ENCODE measurements around the gene DUSP18. TPM values are rescaled to one million over a fixed set of nuclear protein-coding genes. Genes with fewer than 3 reads are reported as not detected.
A peak's percentile ranks its signal among the peaks of the same experiment; 100 is the strongest.

The DUSP18 gene
- total and polyA plus RNA-seq, 2 experiments from 2014 or later, result 7.7 to 7.9 TPM

DNA sequence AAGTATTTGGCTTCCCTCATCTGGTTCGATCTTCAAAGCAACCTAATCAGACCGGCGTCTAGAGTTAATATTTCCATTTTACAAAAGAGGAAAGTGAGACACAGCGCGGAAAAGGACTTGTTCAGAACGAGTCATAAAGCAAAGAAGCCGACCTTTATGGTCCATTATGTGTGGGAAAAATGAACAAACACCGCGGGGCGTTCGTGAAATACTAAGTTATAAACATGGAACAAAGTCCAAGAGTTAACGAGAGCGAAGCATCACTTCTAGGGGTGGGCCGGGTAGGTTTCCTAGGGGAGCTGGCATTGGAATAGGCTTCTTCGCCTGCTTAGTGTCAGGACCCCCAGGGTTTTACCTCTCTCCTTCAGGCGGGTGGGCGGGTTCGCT, 575 bp downstream of the DUSP18 start:
- WGBS (ENCODE audit: low lambda C conversion rate, missing lambda C conversion rate), result 7% methylated on average over 18 of the region's 18 CpGs
- H2AFZ ChIP-seq, result peak overlapping the region; percentile 37

GRCh38 chr22:30665786-30666185, 1.9 kb downstream of the DUSP18 start:
- H3K4me2 ChIP-seq, result peak overlapping the region; percentile 86
- WGBS (ENCODE audit: low lambda C conversion rate, missing lambda C conversion rate), result 89% methylated on average over 4 of the region's 4 CpGs
- H3K4me3 ChIP-seq, result no peak overlapping the region
- H3K4me1 ChIP-seq (ENCODE audit: insufficient read depth), result no peaks in the 10 kb centered on the region
- H3K36me3 ChIP-seq (replicated peaks; ENCODE audit: insufficient read depth, low read depth), result no peaks in the 10 kb centered on the region
- H3K9me3 ChIP-seq (ENCODE audit: low read depth), result no peaks in the 10 kb centered on the region
- no peaks in the 10 kb centered on the region for H3K79me2 ChIP-seq
- H3K27ac ChIP-seq, result no peak overlapping the region
- TF ChIP-seq EZH2 (IDR thresholded peaks at IDR 0.05; ENCODE audit: borderline replicate concordance), result no peak
- TF ChIP-seq, protein P1, sequence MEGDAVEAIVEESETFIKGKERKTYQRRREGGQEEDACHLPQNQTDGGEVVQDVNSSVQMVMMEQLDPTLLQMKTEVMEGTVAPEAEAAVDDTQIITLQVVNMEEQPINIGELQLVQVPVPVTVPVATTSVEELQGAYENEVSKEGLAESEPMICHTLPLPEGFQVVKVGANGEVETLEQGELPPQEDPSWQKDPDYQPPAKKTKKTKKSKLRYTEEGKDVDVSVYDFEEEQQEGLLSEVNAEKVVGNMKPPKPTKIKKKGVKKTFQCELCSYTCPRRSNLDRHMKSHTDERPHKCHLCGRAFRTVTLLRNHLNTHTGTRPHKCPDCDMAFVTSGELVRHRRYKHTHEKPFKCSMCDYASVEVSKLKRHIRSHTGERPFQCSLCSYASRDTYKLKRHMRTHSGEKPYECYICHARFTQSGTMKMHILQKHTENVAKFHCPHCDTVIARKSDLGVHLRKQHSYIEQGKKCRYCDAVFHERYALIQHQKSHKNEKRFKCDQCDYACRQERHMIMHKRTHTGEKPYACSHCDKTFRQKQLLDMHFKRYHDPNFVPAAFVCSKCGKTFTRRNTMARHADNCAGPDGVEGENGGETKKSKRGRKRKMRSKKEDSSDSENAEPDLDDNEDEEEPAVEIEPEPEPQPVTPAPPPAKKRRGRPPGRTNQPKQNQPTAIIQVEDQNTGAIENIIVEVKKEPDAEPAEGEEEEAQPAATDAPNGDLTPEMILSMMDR (IDR thresholded peaks at IDR 0.05; ENCODE audit: poor library complexity), result no peak
- TF ChIP-seq EZH2phosphoT487 (IDR thresholded peaks at IDR 0.05; ENCODE audit: low read depth, severe bottlenecking, unreplicated experiment), result no peak
- H3K27me3 ChIP-seq, result peaks cover 7% of the 10 kb centered on the region
- H3K9me2 ChIP-seq (replicated peaks; ENCODE audit: insufficient read depth), result no peaks in the 10 kb centered on the region
- H2AFZ ChIP-seq, result no peak overlapping the region
- DNase-seq (ENCODE audit: low spot score), result no peak
- no peaks in the 10 kb centered on the region for H4K20me1 ChIP-seq (ENCODE audit: insufficient read depth, poor library complexity, severe bottlenecking)

More for the DNA sequence above, 575 bp downstream of the DUSP18 start:
- TF ChIP-seq EZH2phosphoT487 (IDR thresholded peaks at IDR 0.05; ENCODE audit: low read depth, severe bottlenecking, unreplicated experiment) (peak; percentile 44), EZH2 (IDR thresholded peaks at IDR 0.05; ENCODE audit: borderline replicate concordance) (no peak)
- TF ChIP-seq, protein P1 (IDR thresholded peaks at IDR 0.05; ENCODE audit: poor library complexity), result no peak
- peak overlapping the region; percentile 86 for H3K4me2 ChIP-seq
- no peaks in the 10 kb centered on the region for H3K79me2 ChIP-seq
- peaks cover 7% of the 10 kb centered on the region for H3K27me3 ChIP-seq
- no peaks in the 10 kb centered on the region for H3K36me3 ChIP-seq (replicated peaks; ENCODE audit: insufficient read depth, low read depth)
- H3K9me2 ChIP-seq (replicated peaks; ENCODE audit: insufficient read depth), result no peaks in the 10 kb centered on the region
- peak overlapping the region; percentile 66 for H3K4me3 ChIP-seq
- no peaks in the 10 kb centered on the region for H3K9me3 ChIP-seq (ENCODE audit: low read depth)
- H4K20me1 ChIP-seq (ENCODE audit: insufficient read depth, poor library complexity, severe bottlenecking), result no peaks in the 10 kb centered on the region
- DNase-seq (ENCODE audit: low spot score), result peak; percentile 75
- H3K27ac ChIP-seq, result peak overlapping the region; percentile 81
- no peaks in the 10 kb centered on the region for H3K4me1 ChIP-seq (ENCODE audit: insufficient read depth)

DNA sequence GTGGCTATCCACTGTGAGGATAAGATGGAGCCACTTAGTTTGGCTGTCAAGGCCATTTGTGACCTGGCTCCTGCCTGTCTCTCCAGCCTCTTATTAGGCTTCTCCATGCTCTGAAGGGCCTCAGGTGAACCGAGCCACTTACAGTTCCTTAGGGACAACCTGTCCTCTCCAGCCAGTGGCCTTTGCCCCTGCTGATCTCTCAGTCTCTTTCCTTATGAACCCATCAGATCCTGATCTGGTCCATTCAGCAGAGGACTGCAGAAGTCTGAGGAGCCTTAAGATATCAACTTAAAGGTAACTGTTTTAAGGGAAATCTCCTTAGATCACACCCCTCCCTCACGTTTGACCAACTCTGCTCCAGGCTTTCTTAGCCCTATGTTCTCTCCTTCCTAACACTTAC, 2.4 kb downstream of the DUSP18 start:
- H3K27ac ChIP-seq, result no peak overlapping the region
- 84% methylated on average over 2 of the region's 2 CpGs for WGBS (ENCODE audit: low lambda C conversion rate, missing lambda C conversion rate)
- no peak overlapping the region for H2AFZ ChIP-seq
- peaks cover 7% of the 10 kb centered on the region for H3K27me3 ChIP-seq
- DNase-seq (ENCODE audit: low spot score), result no peak
- no peak overlapping the region for H3K4me3 ChIP-seq
- no peaks in the 10 kb centered on the region for H4K20me1 ChIP-seq (ENCODE audit: insufficient read depth, poor library complexity, severe bottlenecking)
- no peaks in the 10 kb centered on the region for H3K79me2 ChIP-seq
- no peaks in the 10 kb centered on the region for H3K36me3 ChIP-seq (replicated peaks; ENCODE audit: insufficient read depth, low read depth)
- no peaks in the 10 kb centered on the region for H3K9me2 ChIP-seq (replicated peaks; ENCODE audit: insufficient read depth)
- H3K9me3 ChIP-seq (ENCODE audit: low read depth), result no peaks in the 10 kb centered on the region
- H3K4me2 ChIP-seq, result no peak overlapping the region
- H3K4me1 ChIP-seq (ENCODE audit: insufficient read depth), result no peaks in the 10 kb centered on the region
- TF ChIP-seq, protein P1 (IDR thresholded peaks at IDR 0.05; ENCODE audit: poor library complexity), result no peak
- no peak for TF ChIP-seq EZH2 (IDR thresholded peaks at IDR 0.05; ENCODE audit: borderline replicate concordance)
- TF ChIP-seq EZH2phosphoT487 (IDR thresholded peaks at IDR 0.05; ENCODE audit: low read depth, severe bottlenecking, unreplicated experiment), result no peak

DNA sequence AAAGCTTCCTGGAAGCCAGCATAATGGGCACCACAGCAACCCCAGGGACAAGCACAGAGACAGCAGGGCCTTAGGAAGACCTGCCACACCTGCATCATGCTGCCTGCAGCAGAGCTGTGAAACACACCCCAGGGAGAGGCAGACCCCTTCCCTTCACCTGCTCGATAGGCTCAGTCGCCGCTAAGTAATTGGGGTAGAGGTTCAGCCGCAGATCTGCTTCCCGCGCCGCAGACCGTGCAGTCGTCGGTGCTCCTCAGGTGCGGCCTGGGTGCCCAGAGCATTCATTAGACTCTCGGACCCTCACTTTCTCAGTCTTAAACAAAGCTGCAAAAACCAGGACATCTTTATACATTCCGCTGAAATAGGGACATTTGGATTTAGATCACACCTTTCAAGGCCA, 2.9 kb downstream of the DUSP18 start:
- Histone ChIP-seq H3K36me3 (replicated peaks; ENCODE audit: insufficient read depth, low read depth) (no peaks in the 10 kb centered on the region), H3K27me3 (peaks cover 7% of the 10 kb centered on the region), H3K4me3 (no peak overlapping the region), H3K27ac (no peak overlapping the region), H4K20me1 (ENCODE audit: insufficient read depth, poor library complexity, severe bottlenecking) (no peaks in the 10 kb centered on the region), H2AFZ (no peak overlapping the region), H3K79me2 (no peaks in the 10 kb centered on the region), H3K9me3 (ENCODE audit: low read depth) (no peaks in the 10 kb centered on the region), H3K4me2 (no peak overlapping the region), H3K4me1 (ENCODE audit: insufficient read depth) (no peaks in the 10 kb centered on the region), H3K9me2 (replicated peaks; ENCODE audit: insufficient read depth) (no peaks in the 10 kb centered on the region)
- no peak for DNase-seq (ENCODE audit: low spot score)
- 97% methylated on average over 13 of the region's 13 CpGs for WGBS (ENCODE audit: low lambda C conversion rate, missing lambda C conversion rate)
- TF ChIP-seq EZH2phosphoT487 (IDR thresholded peaks at IDR 0.05; ENCODE audit: low read depth, severe bottlenecking, unreplicated experiment), result no peak
- TF ChIP-seq, protein P1 (IDR thresholded peaks at IDR 0.05; ENCODE audit: poor library complexity), result no peak
- TF ChIP-seq EZH2 (IDR thresholded peaks at IDR 0.05; ENCODE audit: borderline replicate concordance), result no peak

Data from hepatocyte (in vitro differentiated cells).